Fibroblast of lung (primary cell): ENCODE data around the gene RGS14. TPM values are rescaled to one million over a fixed set of nuclear protein-coding genes. Genes with fewer than 3 reads are reported as not detected.

ENCODE experiments used
- DNase-seq, 2 donors: peaks; one replicate each; pipeline versions ENCODE4 v3.0.0 to v3.0.0-alpha.2; 2010; ENCODE audit warnings: low read depth in 2 of 2
- H2AFZ ChIP-seq: 2 replicates; pipeline ENCODE4 v1.5.1; 2012; ENCODE audit warnings: low read length, control low read depth, inconsistent platforms
- H3K27ac ChIP-seq: 2 replicates; pipeline ENCODE4 v1.5.1; 2011; ENCODE audit warnings: low read length, control low read depth; ENCODE audit not compliant: insufficient read depth
- H3K27me3 ChIP-seq: 2 replicates; pipeline ENCODE4 v1.5.1; 2011; ENCODE audit warnings: mild to moderate bottlenecking, low read length; ENCODE audit not compliant: control insufficient read depth, insufficient read depth
- H3K36me3 ChIP-seq: 2 replicates; pipeline ENCODE4 v1.5.1; 2011; ENCODE audit warnings: low read length; ENCODE audit not compliant: control insufficient read depth, insufficient read depth
- H3K4me1 ChIP-seq: 2 replicates; pipeline ENCODE4 v1.5.1; 2011; ENCODE audit warnings: low read length; ENCODE audit not compliant: control insufficient read depth, insufficient read depth; ENCODE audit errors: extremely low read depth
- H3K4me2 ChIP-seq: 2 replicates; pipeline ENCODE4 v1.5.1; 2011; ENCODE audit warnings: low read length, control low read depth; ENCODE audit not compliant: insufficient read depth; ENCODE audit errors: extremely low read depth
- H3K4me3 ChIP-seq, 4 experiments: fragments of 200-600 bp in 1 of 4; sonication (generic) in 1 of 4; replicated peaks in 1 of 4; 2 replicates each; pipeline ENCODE4 v1.5.1; 2011 to 2016; ENCODE audit warnings: low read length in 4 of 4, low read depth in 3 of 4, mild to moderate bottlenecking in 3 of 4, control low read depth in 2 of 4, inconsistent platforms in 1 of 4, mixed read lengths in 1 of 4; ENCODE audit not compliant: insufficient read depth in 1 of 4; ENCODE audit errors: control extremely low read depth in 1 of 4
- H3K79me2 ChIP-seq: 2 replicates; pipeline ENCODE4 v1.5.1; 2012; ENCODE audit warnings: mild to moderate bottlenecking, low read length, inconsistent platforms; ENCODE audit not compliant: control insufficient read depth, insufficient read depth
- H3K9ac ChIP-seq: 2 replicates; pipeline ENCODE4 v1.5.1; 2011; ENCODE audit warnings: mild to moderate bottlenecking, low read length, control low read depth; ENCODE audit not compliant: insufficient read depth
- H3K9me3 ChIP-seq: 2 replicates; pipeline ENCODE4 v1.5.1; 2012; ENCODE audit warnings: low read depth, low read length; ENCODE audit not compliant: control insufficient read depth, insufficient read depth
- H4K20me1 ChIP-seq: 2 replicates; pipeline ENCODE4 v1.5.1; 2011; ENCODE audit warnings: low read length; ENCODE audit not compliant: control insufficient read depth, insufficient read depth; ENCODE audit errors: extremely low read depth
- EZH2 ChIP-seq: IDR thresholded peaks from 2 replicates; pipeline ENCODE4 v1.5.1; 2012; ENCODE audit warnings: low read length, control low read depth, mild to moderate bottlenecking; ENCODE audit errors: missing control alignments
- polyA plus RNA-seq, 2 donors: library from polyadenylated mRNA; depleted of rRNA in 1 of 2; stranded (reverse) in 1 of 2; unstranded in 1 of 2; fragments of >200 nt; gene quantifications; 2 replicates each; pipeline ENCODE4 v1.2.1, GENCODE V29; 2011 to 2012; ENCODE audit warnings: missing spikeins in 1 of 2
- total RNA-seq: library from RNA; depleted of rRNA; stranded (reverse); fragments of >200 nt; gene quantifications from 2 replicates; pipeline ENCODE4 v1.2.1, GENCODE V29; 2014
- TF ChIP-seq, protein P1 (sequence below), 2 donors: IDR thresholded peaks in 1 of 2; conservative IDR thresholded peaks in 1 of 2; 1 replicate in 1 of 2; 2 replicates in 1 of 2; pipeline ENCODE4 v1.5.1; 2011 to 2012; ENCODE audit warnings: low read length in 2 of 2, control low read depth in 1 of 2, inconsistent platforms in 1 of 2, low read depth in 1 of 2, mild to moderate bottlenecking in 1 of 2

The RGS14 gene
- total and polyA plus RNA-seq, 2 donors (not counting 1 experiment from before 2014, with no cell fraction given): 2.5 to 4.1 TPM

DNA sequence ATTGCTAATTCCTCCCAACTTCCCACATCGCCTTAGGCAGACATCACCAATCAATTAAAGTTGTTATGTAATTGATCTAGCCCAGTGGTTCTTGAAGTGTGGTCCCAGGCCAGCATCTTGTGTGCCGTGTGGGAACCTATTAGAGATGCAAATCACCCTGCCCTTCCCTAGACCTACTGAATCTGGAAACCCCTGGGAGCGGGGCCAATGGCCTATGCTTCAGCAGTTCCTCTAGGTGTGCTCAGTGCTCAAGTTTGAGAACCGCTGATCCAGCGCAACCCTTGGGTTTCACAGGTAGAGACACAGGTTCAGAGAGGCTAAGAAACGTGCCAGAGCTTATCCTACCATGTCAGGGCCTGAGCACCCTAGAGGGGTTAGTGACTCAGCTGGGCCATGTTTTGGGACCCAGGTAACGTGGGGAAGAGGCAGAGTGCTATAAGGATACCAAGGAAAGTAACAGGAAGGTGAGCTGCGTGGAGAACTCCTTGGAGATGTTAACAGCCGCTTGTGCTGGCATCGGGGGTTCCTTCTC lies 30.9 kb downstream of the RGS14 start:
- H3K79me2 ChIP-seq: no peaks in the 10 kb centered on the region
- no peaks in the 10 kb centered on the region for H4K20me1 ChIP-seq
- no peak overlapping the region for H3K27ac ChIP-seq
- TF ChIP-seq EZH2: no peak
- H3K27me3 ChIP-seq: peaks cover 8% of the 10 kb centered on the region
- no peak overlapping the region for H3K4me2 ChIP-seq
- H3K4me1 ChIP-seq: peaks cover 17% of the 10 kb centered on the region
- H3K9ac ChIP-seq: no peak overlapping the region
- DNase-seq: no peak
- no peaks in the 10 kb centered on the region for H3K9me3 ChIP-seq
- H2AFZ ChIP-seq: no peak overlapping the region
- no peaks in the 10 kb centered on the region for H3K36me3 ChIP-seq
- no peak overlapping the region for H3K4me3 ChIP-seq

DNA sequence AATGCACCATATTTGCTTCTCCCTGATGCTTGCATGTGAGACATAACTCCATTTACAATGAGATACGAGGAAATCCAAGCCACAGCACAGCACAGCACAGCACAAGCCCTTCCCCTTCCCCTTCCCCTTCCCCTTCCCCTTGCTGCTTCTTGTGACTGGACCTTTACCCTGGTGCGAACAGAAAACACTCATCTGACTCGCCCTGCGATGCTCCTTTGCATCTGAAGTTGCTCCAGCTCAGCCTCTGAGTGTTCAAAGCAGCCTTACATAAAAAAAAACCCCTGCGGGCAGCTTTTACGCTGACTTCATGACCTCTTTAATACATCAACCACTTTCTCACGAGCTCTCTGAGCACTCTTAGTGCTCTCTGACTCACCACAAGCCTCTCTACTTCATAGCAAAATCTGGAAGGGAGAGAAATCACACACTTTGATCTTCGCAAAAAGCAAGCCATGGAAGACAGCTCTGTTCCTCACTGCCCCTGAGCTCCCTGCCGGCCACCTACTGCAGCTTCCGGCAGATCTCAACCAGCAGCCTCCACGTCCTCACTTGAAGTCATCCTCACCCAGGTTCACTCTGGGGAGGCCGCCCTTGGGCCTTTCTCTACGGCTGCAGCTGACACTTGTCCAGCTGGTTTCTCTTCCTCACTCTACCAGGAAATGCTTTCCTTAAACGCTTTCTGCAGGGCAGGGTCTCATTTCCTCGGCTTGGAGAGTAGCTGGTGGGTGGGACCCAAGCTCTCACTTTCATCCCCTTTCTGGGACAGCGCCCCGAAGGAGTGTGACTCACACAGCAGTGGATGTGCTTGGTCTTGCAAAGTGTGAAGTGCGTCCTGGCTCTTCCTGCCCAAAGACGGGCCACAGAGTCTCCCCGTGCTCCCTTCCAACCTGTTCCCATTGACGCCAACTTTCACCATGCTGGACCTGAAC lies 31.8 kb downstream of the RGS14 start:
- Histone ChIP-seq H2AFZ (no peak overlapping the region), H3K27me3 (peaks cover 2% of the 10 kb centered on the region), H3K9me3 (no peaks in the 10 kb centered on the region), H3K4me1 (peaks cover 17% of the 10 kb centered on the region), H3K27ac (peak overlapping the region; percentile 71), H3K9ac (peak overlapping the region; percentile 40), H3K4me2 (peak overlapping the region; percentile 77), H3K36me3 (no peaks in the 10 kb centered on the region), H3K79me2 (no peaks in the 10 kb centered on the region), H4K20me1 (no peaks in the 10 kb centered on the region), H3K4me3 (no peak overlapping the region)
- DNase-seq: peak; percentile 93 to 95
- TF ChIP-seq, protein P1, sequence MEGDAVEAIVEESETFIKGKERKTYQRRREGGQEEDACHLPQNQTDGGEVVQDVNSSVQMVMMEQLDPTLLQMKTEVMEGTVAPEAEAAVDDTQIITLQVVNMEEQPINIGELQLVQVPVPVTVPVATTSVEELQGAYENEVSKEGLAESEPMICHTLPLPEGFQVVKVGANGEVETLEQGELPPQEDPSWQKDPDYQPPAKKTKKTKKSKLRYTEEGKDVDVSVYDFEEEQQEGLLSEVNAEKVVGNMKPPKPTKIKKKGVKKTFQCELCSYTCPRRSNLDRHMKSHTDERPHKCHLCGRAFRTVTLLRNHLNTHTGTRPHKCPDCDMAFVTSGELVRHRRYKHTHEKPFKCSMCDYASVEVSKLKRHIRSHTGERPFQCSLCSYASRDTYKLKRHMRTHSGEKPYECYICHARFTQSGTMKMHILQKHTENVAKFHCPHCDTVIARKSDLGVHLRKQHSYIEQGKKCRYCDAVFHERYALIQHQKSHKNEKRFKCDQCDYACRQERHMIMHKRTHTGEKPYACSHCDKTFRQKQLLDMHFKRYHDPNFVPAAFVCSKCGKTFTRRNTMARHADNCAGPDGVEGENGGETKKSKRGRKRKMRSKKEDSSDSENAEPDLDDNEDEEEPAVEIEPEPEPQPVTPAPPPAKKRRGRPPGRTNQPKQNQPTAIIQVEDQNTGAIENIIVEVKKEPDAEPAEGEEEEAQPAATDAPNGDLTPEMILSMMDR (conservative IDR thresholded peaks at IDR 0.05 in 1 of 2, IDR thresholded peaks at IDR 0.05 in 1 of 2; ENCODE audit: low read depth in 1 of 2, low read length in 2 of 2): no peak
- no peak for TF ChIP-seq EZH2

DNA sequence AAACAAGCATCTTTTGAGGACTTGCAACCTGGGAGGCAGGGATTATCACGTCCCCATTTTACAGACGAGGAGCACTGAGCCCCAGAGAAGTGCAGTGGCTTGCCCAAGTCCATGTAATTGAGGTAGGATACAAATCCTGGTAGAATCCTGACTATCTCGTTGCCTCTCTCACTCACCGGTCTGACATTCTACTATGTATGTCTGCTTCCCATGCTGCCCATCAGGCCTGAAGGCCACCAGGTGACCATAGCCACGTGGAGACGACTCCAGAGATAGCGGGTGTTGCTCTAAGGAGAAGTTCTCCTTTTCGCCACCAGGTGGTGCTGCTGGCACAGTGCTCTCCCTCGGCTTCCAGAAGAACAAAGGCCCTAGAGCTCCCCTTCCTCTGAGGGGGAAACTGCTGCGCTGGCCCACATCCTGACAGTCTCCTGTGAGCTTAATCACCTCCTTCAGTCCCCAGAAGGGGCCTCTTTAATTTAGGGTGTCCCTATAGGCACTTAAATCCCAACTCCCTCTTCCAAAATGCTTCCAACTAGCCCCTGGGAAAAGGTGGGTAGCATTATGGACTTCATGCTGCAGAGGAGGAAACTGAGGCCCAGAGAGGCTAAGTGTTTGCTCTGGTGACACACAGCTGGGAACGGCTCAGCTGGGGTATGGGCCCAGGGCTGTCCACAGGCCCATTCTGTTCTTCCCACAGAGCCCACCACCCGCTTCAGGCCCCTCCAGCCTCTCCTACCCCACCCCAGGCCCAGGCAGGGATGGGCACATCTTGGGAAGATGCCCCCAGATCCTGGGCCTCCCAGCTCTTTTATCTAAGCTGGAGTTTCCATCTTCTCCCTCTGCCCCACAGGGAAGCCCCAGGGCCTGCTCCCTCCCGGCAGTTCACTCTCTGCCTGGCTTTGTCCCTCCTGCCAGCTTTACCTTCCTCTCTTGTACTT lies 32.9 kb downstream of the RGS14 start:
- Histone ChIP-seq H3K79me2 (no peaks in the 10 kb centered on the region), H3K27me3 (peaks cover 2% of the 10 kb centered on the region), H3K4me2 (peak overlapping the region; percentile 54), H3K4me1 (peaks cover 17% of the 10 kb centered on the region), H3K4me3 (no peak overlapping the region), H2AFZ (no peak overlapping the region), H3K9ac (peak overlapping the region; percentile 40), H3K9me3 (no peaks in the 10 kb centered on the region), H4K20me1 (no peaks in the 10 kb centered on the region), H3K27ac (peak overlapping the region; percentile 71), H3K36me3 (no peaks in the 10 kb centered on the region)
- TF ChIP-seq, protein P1 (conservative IDR thresholded peaks at IDR 0.05 in 1 of 2, IDR thresholded peaks at IDR 0.05 in 1 of 2; ENCODE audit: low read depth in 1 of 2, low read length in 2 of 2): peak; percentile 87 to 94
- TF ChIP-seq EZH2: no peak
- DNase-seq: peak; percentile 71 to 82
